Measurements from ENCODE around the gene ZSCAN2. TPM values are rescaled to one million over a fixed set of nuclear protein-coding genes. Genes with fewer than 3 reads are reported as not detected.
"Not testable (repeated sequence)": the region's sequence is repeated elsewhere in the genome, so short reads cannot be mapped to it uniquely, and the experiment has no call there.

ZSCAN2 gene
- total RNA-seq, result 8.9 TPM

DNA sequence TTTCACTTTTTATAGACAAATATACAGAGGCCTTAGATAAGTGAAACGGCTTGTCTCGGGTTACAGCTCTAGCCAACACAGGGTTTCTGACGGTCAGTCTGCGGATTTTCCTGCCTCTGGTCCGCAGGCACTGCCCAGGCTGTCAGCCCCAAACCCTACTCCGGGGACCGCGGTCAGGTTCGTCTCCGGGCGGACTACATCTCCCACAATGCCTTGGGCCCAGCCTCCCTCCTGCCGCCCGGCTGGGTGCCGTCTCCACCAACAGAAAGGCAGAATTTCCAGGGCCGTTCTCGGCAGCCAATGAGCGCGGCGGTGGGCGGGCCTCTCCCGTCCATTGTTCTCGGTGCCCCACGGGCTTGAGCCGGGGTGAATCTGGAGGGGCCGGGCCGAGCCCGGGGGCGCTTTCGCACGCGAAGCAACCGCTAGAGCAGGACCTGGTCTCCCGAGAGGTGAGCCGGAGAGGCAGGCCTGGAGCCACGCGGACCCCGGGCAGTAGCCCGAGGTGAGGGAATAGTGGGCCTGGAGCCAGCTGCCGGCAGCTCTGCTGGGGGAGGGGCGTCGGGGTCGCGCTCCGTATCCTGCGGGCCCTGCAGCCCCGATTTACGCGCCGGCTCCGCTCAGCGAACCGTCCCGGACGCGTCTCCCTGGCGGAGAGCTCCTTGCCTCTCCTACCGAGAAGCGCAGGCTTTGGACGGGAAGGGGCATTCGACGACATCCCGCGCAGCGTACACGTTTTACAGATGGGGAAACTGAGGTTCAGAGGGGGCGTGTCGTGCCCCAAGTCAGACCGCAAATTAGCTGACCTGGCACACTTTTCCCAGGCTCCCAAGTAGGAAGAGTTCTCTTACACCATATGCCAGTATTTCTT, at the start of gene ZSCAN2:
TSS of gene ZSCAN2 (plus strand) at position 323 of the 868 bp plus-strand sequence. CDS start 2,919 bp downstream, outside the sequence.
- peak; percentile 95 for ATAC-seq
- DNase-seq (ENCODE audit: low spot score), result peak; percentile 97

DNA sequence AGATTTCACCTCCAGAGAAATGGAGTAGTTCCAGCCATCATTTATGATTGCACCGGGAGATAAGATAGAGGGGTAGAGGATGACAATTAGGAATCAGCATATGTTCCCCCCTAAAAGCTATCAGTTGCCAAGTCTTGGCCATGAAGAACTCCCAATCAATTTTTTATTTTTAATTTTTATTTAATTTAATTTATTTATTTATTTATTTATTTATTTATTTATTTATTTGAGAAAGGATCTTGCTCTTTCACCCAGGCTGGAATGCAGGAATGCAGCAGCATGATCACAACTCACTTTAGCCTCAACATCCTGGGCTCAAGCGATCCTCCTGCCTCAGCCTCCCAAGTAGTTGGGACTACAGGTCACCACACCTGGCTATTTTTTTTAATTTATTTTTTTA, 49.2 kb upstream of the ZSCAN2 start:
- DNase-seq (ENCODE audit: low spot score); ATAC-seq: not testable (repeated sequence)

- no peak for DNase-seq (ENCODE audit: low spot score)
- no peak for ATAC-seq
These were observed 47.9 kb upstream of the ZSCAN2 start for GRCh38 chr15:84552896-84553295.

GRCh38 chr15:84556690-84557089, 44.1 kb upstream of the ZSCAN2 start:
- DNase-seq (ENCODE audit: low spot score); ATAC-seq: not testable (repeated sequence)

GRCh38 chr15:84568021-84568420, 32.8 kb upstream of the ZSCAN2 start:
- ATAC-seq; DNase-seq (ENCODE audit: low spot score): not testable (repeated sequence)

DNA sequence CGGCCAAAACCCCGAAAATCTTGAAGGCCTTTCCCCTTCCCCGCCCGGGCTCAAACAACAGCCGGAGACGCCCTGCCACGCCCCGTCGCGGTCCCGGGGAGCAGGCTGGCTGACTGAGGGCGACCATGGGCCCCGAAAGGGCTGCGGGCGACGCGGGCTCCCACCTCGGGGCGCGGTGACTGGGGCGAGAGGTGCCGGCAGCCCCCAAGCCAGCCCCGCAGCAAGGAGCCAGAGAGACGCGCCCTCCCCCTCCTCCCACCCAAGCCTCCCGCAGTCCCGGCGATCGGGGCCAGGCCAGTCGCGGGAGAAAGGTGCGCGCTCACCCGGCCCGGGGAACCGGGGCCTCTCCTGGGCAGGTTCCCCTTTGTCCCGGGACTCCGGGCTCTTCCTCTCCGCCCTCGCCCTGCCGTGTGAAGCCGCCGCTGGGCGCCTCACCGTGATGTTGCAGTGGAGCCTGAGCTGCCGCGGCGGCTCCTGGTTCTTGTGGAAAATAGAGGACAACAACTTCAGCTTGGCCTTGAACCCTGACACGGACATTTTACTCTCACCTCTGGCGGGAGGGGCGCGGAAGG, 30.6 kb upstream of the ZSCAN2 start:
- DNase-seq (ENCODE audit: low spot score), result peak; percentile 75
- ATAC-seq, result peak; percentile 73

- DNase-seq (ENCODE audit: low spot score) (no peak), ATAC-seq (no peak)
These were observed 28.6 kb upstream of the ZSCAN2 start for GRCh38 chr15:84572231-84572630.

DNA sequence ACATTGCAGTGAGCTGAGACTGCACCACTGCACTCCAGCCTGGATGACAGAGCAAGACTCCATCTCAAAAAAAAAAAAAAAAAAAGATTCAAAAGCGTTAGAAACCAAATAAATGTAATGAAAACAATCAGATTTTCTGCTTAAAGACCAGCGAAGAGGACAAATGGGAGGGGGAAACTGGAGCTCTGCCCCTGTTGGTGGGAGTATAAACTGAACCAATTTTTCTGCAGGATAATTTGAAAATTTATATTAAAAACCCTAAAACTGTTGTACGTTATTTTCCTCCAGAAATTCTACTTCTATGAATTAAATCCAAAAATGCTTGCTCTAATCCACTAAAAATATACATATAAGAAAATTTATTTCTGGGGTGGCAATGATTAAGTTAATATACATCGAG, 25.3 kb upstream of the ZSCAN2 start:
- DNase-seq (ENCODE audit: low spot score) (no peak), ATAC-seq (no peak)

GRCh38 chr15:84577891-84578290, 22.9 kb upstream of the ZSCAN2 start:
- peak; percentile 64 for DNase-seq (ENCODE audit: low spot score)
- ATAC-seq, result peak; percentile 72

- not testable (repeated sequence) for DNase-seq (ENCODE audit: low spot score); ATAC-seq
These were observed 21.5 kb upstream of the ZSCAN2 start for GRCh38 chr15:84579261-84579721.

DNA sequence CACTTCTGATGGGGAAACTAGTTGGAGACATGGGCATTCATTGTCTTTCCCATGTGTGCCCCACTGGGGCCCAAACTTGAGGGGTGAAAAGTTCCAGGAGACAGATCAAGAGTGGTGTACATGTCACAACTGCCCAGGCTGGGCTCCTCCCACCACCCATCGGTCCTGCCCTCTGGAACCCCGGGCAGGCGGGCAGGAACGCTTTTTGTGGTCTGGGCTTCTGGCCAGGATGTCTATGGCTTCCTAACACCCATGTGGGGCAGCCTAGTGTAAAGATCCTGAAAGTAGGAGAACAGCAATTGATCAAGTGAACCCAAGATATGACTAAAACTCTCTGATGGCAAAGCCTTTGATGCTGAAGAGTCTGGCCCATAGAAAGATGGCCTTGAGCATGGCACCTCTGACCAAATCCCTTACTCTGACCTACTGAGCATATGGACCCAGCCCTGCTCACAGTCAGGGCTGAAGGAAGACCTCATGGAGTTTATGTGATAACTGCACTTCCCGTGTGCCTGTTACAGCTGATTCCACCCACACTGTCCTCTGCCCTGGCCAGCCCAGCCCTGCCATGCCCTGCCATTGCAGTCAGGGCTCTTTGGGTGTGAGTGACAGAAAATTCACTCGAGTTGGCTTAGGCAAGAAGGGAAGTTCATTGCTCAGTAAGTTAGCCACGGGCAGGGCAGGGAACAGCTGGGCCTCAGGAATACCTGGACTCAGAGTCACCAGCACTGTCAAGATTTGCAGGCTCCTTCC, 19.0 kb upstream of the ZSCAN2 start:
- not testable (repeated sequence) for ATAC-seq

DNA sequence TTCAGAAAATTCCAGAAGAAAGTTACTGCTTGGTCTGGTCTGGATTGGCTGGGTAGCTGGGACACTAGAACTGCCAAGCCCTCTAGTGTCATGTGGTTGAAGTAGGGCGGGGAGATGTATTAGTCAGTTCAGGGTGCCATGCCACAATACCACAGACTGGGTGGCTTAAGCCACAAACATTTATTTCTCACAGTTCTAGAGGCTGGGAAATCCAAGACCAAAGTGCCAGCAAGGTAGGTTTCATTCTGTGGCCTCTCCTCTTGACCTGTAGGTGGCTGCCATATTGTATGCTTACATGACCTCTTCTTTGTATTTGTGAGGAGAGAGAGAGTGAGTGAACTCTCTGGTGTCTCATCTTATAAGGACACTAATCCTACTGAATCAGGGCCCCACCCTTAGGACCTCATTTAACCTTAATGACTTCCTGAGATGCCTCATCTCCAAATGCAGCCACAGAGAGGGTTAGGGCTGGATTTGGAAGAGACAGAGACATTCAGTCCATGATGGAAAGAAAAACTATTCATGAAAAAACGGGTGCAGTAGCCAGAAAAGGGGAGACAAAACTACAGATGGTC, 18.1 kb upstream of the ZSCAN2 start:
- DNase-seq (ENCODE audit: low spot score) (no peak), ATAC-seq (no peak)

More for the DNA sequence above, 19.0 kb upstream of the ZSCAN2 start:
- DNase-seq (ENCODE audit: low spot score), result not testable (repeated sequence)

DNA sequence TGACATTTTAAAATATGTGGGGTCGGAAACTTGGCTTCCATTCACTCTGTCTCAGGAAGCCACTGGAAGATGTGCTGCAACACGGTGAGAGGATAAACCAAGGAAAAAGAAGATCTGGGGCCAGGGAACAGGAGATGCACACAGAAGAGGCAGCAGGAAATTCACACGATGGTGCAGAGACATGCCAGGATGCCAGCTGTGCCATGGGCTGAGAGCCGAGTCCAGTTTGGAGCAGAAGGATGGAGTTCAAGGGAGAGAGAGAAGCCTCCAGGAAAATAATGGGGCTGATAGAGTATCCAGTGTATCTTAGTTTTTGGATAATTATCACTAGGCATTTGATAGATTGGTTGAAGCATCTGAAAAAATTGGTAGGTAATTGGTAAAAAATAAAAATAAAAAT, 16.9 kb upstream of the ZSCAN2 start:
- not testable (repeated sequence) for ATAC-seq; DNase-seq (ENCODE audit: low spot score)

DNA sequence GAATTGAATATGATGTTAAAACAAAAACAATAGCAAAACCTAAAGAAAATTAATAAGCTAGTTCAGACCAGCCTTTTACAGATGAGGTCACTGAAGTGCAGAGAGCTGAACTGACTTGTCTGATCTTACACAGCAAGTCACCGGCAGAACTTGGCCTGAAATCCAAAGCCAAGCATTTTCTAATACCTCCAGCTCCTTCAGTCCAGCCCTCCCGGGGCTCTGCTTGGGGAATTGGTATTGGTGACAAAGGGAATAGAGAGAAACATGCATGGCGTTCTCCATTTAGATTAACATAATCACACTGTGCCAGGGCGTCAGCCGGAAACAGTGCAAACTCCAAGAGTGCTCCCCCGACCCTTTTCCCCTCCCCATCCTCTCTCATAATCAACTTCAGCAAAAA, 14.1 kb upstream of the ZSCAN2 start:
- DNase-seq (ENCODE audit: low spot score), result no peak

DNA sequence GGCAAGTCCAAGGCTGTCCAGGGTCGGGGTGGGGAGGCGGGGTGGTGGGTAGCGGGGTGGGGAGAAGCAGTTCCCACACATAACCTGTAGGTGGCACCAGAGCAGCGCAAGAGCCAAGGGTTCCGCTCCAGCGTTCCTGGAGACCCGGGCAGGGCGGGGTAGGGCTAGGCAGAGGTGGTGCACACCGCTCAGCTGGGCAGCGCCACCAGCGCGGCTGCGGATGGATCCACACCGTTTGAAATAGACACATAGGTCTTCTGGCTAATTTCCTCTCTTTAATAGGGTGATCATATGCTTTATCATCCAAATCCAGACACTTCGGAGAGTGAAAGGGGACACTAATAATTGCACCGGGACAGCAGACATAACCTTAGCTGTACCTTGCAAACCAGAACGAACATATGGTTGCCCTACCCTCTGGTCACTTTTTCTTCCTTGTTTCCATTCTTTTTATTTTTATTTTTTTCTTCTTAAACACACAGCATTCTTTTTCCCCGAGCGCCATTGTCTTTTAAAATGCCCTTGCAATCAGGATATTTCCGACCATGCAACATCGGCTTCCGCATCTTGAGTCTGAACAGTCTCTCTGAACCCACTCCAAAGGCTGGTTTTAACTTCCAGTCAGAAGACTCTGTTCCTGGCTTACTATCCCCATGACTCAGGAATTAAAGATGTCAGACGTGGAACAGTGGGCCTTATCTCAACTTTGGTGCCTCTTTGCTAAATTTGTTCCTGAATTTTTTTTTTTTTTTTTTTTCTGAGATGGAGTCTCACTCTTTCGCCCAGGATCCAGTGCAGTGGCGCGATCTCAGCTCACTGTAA, 12.5 kb upstream of the ZSCAN2 start:
- ATAC-seq, result peak; percentile 100
- peak; percentile 86 for DNase-seq (ENCODE audit: low spot score)

More for the DNA sequence above, 14.1 kb upstream of the ZSCAN2 start:
- ATAC-seq, result no peak

DNA sequence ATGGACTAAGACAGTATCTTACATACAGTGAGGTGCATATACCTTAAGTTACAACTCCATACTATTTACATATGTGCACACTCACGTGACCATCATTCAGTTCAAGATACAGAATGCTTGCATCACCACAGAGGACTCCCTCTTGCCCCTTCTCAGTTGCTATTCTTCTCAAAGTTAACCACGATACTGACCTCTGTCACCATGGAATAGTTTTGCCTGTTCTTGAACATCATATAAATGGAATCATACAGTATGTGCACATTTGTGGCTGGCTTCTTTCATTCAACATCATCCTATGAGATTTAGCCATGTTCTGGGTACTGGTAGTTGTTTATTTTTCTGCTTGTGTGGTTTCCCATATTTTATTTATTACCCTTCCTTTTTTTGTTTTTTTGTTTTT, 10.4 kb upstream of the ZSCAN2 start:
- ATAC-seq (no peak), DNase-seq (ENCODE audit: low spot score) (no peak)

DNA sequence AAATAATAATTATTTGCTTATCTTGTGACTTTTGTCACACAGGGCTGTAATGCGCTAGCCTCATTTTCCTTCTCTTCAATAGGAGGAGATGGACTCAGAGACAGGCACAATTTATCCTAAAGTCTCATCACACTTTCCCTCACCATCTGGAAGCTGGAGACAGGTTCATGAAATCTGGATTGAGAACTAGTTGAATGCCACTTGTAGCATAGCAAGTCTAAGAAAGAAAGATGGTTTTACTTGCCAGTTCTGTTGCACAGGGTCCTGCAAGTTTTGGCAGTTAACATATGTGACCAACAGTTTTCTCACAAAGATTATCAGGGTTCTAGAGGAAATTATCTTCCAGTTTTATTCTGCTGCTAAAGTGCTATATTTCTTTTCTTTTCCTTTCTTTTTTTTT, 9.0 kb upstream of the ZSCAN2 start:
- no peak for ATAC-seq
- no peak for DNase-seq (ENCODE audit: low spot score)

DNA sequence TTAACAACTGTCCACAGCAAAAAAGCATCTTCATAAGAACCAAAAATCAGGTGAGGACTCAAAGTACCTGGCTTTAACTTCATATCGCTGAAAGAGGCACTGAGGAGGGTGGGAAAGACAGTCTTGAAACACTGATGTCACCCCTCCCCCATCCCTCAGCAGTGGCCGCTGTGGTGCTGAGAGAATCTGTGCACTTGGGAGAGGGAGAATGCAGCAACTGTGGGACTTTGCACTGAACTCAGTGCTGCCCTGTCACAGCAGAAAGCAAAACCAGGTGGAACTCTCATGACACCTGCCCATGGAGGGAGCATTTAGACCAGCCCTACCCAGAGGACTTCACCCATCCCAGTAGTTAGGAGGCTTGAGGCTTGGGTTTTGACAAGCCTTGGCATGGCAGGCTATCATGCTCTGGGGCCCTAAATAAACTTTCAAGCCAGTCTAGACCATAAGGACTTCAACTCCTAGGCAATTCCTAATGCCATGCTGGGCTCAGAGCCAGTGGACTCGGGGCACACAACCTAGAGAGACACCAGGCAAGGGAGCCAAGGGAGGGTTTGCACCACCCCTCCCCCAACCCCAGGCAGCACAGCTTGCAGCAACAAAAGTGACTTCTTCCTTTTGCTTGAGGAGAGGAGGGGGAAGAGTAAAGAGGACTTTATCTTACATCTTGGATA, 6.1 kb upstream of the ZSCAN2 start:
- peak; percentile 73 for ATAC-seq
- DNase-seq (ENCODE audit: low spot score), result peak; percentile 59

DNA sequence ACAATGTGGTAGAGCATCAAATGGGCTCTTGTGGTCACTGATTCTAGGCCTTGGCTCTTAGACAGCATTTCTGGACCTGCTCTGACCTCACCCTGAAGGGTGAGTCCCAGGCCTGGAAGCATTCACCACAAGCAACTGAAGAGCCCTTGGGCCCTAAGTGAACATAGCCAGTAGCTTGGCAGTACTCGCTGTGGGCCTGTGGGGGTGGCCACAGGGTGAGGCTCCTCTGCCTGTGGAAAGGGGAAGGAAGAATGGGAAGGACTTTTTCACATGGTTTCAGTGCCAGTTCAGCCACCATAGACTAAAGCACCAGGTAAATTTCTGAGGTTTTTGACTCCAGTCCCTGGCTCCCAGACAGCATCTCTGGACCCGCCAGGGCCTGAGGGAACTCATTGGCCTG, 5.1 kb upstream of the ZSCAN2 start:
- DNase-seq (ENCODE audit: low spot score), result no peak
- no peak for ATAC-seq

Data from left lobe of liver (tissue), 2 donors.